HL-60 (cell line): Measurements from ENCODE around the gene HCFC1.

ENCODE experiments used
- CTCF ChIP-seq: IDR thresholded peaks from one replicate; pipeline ENCODE4 v1.5.1; 2011; ENCODE audit warnings: low read length, control low read depth, inconsistent platforms; ENCODE audit not compliant: insufficient read depth
- GABPA ChIP-seq: IDR thresholded peaks from 2 replicates; pipeline ENCODE4 v1.6.1; 2012; ENCODE audit warnings: low read depth
- POLR2AphosphoS5 ChIP-seq: IDR thresholded peaks from 2 replicates; pipeline ENCODE4 v1.6.1; 2012; ENCODE audit warnings: low read depth
- REST ChIP-seq: IDR thresholded peaks from 2 replicates; pipeline ENCODE4 v1.6.1; 2012; ENCODE audit warnings: low read depth; ENCODE audit not compliant: insufficient replicate concordance
- SPI1 ChIP-seq: IDR thresholded peaks from 2 replicates; pipeline ENCODE4 v1.6.1; 2012; ENCODE audit warnings: low read depth, mild to moderate bottlenecking, borderline replicate concordance

GRCh38 chrX:153981771-153982533, 10.3 kb upstream of the HCFC1 start:
- TF ChIP-seq CTCF, result no peak
- TF ChIP-seq POLR2AphosphoS5, result peak; percentile 52; the same call in 1 of the 2 replicates
- no peak for TF ChIP-seq REST
- TF ChIP-seq GABPA, result no peak
- TF ChIP-seq SPI1, result no peak
